ENCODE data around the gene LLGL1. TPM values are rescaled to one million over a fixed set of nuclear protein-coding genes. Genes with fewer than 3 reads are reported as not detected.
A peak's percentile ranks its signal among the peaks of the same experiment; 100 is the strongest.

Gene LLGL1
- total RNA-seq, 1 donor from 2014 or later, result 61.2 TPM

DNA sequence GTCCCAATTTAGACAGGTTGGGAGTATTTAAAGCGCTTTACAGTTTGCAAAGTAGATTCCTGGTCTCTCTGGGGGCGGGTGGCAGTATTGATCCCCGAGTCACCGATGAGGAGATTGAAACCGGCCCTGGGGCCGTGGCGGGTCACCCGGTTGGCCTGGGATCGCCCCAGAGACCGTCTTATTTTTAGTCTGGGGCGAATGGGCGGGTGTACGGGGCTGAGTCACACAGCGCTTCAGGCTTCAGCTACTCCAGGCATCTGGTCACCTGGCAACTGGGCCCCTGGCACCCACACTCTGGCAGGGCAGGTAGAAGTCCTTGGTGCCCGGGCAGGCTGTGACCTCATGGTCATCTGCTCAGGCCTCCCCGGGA, 35.7 kb downstream of the LLGL1 start:
- DNase-seq (ENCODE audit: extremely low spot score, unreplicated experiment), result no peak
- TF ChIP-seq, protein P1, sequence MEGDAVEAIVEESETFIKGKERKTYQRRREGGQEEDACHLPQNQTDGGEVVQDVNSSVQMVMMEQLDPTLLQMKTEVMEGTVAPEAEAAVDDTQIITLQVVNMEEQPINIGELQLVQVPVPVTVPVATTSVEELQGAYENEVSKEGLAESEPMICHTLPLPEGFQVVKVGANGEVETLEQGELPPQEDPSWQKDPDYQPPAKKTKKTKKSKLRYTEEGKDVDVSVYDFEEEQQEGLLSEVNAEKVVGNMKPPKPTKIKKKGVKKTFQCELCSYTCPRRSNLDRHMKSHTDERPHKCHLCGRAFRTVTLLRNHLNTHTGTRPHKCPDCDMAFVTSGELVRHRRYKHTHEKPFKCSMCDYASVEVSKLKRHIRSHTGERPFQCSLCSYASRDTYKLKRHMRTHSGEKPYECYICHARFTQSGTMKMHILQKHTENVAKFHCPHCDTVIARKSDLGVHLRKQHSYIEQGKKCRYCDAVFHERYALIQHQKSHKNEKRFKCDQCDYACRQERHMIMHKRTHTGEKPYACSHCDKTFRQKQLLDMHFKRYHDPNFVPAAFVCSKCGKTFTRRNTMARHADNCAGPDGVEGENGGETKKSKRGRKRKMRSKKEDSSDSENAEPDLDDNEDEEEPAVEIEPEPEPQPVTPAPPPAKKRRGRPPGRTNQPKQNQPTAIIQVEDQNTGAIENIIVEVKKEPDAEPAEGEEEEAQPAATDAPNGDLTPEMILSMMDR (conservative IDR thresholded peaks at IDR 0.05), result no peak
- H3K27ac Mint-ChIP-seq, result peak overlapping the region; percentile 100
- peak overlapping the region; percentile 88 for H3K4me3 Mint-ChIP-seq
- H3K9me3 Mint-ChIP-seq, result no peaks in the 10 kb centered on the region
- no peaks in the 10 kb centered on the region for H3K36me3 Mint-ChIP-seq
- no peaks in the 10 kb centered on the region for H3K27me3 Mint-ChIP-seq
- H3K4me1 Mint-ChIP-seq (ENCODE audit: unreplicated experiment), result peaks cover 10% of the 10 kb centered on the region

DNA sequence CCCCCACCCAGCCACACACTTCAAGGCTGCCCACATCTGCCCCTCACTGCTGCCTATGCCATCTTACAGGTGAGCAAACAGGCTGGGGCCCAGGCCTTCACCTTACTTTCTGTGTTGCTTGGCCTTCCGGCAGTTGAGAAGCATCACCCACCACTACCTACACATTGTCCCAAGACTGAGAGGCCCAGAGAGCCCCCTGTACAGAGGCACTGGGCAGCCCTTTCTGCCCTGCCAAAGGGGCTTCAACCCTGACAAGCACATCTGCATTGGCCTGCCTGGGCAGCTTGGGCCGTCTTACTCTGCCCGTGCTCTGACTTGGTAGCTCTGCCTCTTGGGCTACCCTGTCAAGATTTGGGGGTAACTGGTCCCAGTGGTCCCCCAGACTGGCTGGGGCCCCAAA, 36.2 kb downstream of the LLGL1 start:
- no peak for DNase-seq (ENCODE audit: extremely low spot score, unreplicated experiment)
- Mint-ChIP-seq H3K27me3 (no peaks in the 10 kb centered on the region), H3K9me3 (no peaks in the 10 kb centered on the region), H3K36me3 (no peaks in the 10 kb centered on the region), H3K4me1 (ENCODE audit: unreplicated experiment) (peaks cover 10% of the 10 kb centered on the region), H3K4me3 (peak overlapping the region; percentile 88), H3K27ac (peak overlapping the region; percentile 100)
- TF ChIP-seq, protein P1 (conservative IDR thresholded peaks at IDR 0.05), result no peak

DNA sequence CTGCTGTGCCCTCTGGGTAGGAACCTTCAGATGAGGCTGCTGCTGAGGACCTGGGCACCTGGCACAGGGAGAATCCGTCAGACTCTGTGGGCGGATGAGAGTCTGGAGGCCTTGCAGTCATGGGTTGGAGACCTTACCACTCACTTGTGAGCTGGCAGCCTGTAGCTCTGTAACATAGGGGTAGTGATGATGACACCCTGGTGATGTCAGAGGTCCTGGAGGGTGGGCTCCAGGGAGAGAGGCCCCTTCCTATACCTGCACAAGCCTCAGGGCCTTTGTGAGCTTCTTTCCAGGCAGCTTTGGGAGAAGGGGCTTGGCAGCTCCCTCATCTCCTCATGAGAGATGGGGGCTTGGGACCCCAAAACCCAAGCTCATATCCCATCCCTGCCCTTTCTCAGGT, 36.7 kb downstream of the LLGL1 start:
- H3K4me3 Mint-ChIP-seq, result peak overlapping the region; percentile 88
- H3K27ac Mint-ChIP-seq, result peak overlapping the region; percentile 100
- DNase-seq (ENCODE audit: extremely low spot score, unreplicated experiment), result no peak
- peaks cover 10% of the 10 kb centered on the region for H3K4me1 Mint-ChIP-seq (ENCODE audit: unreplicated experiment)
- no peaks in the 10 kb centered on the region for H3K9me3 Mint-ChIP-seq
- H3K27me3 Mint-ChIP-seq, result no peaks in the 10 kb centered on the region
- no peaks in the 10 kb centered on the region for H3K36me3 Mint-ChIP-seq
- TF ChIP-seq, protein P1 (conservative IDR thresholded peaks at IDR 0.05), result no peak

DNA sequence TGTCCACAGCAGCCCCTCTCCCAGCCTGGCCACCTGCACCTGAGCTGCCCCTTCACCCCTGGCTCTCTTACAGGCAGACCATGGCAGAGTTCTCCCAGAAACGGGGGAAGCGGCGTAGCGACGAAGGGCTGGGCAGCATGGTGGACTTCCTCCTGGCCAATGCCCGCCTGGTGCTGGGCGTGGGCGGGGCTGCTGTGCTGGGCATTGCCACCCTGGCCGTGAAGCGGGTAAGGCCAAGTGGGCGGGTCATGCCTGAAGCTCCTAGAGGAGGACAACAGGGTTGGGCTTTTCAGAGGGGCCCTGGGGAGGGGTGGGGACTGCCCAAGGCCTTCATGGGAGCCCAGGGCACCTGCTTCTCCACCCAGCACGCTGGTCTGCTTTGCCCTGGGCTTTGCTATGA, 37.2 kb downstream of the LLGL1 start:
- TF ChIP-seq, protein P1 (conservative IDR thresholded peaks at IDR 0.05), result no peak
- DNase-seq (ENCODE audit: extremely low spot score, unreplicated experiment), result no peak
- Mint-ChIP-seq H3K9me3 (no peaks in the 10 kb centered on the region), H3K27me3 (no peaks in the 10 kb centered on the region), H3K27ac (no peak overlapping the region), H3K36me3 (no peaks in the 10 kb centered on the region), H3K4me3 (peak overlapping the region; percentile 88), H3K4me1 (ENCODE audit: unreplicated experiment) (peaks cover 10% of the 10 kb centered on the region)

DNA sequence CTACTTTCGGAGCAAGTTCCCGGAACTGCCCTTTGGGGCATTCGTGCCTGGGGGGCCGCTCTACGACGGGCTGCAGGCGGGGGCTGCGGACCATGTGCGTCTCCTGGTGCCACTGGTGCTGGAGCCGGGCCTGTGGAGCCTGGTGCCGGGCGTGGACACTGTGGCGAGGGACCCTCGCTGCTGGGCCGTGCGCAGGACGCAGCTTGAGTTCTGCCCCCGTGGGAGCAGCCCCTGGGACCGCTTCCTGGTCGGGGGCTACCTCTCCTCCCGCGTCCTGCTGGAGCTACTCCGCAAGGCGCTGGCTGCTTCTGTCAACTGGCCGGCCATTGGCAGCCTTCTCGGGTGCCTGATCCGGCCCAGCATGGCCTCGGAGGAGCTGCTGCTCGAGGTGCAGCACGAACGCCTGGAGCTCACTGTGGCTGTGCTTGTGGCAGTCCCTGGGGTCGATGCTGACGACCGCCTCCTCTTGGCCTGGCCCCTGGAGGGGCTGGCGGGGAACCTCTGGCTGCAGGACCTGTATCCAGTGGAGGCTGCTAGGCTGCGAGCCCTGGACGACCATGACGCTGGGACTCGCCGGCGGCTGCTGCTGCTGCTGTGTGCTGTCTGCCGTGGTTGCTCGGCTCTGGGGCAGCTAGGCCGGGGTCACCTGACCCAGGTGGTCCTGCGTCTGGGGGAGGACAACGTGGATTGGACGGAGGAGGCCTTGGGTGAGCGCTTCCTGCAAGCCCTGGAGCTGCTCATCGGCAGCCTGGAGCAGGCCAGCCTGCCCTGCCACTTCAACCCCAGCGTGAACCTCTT, 38.6 kb downstream of the LLGL1 start:
- Mint-ChIP-seq H3K36me3 (no peaks in the 10 kb centered on the region), H3K27ac (no peak overlapping the region), H3K4me1 (ENCODE audit: unreplicated experiment) (peaks cover 16% of the 10 kb centered on the region), H3K9me3 (no peaks in the 10 kb centered on the region), H3K4me3 (no peak overlapping the region), H3K27me3 (no peaks in the 10 kb centered on the region)
- DNase-seq (ENCODE audit: extremely low spot score, unreplicated experiment), result no peak
- TF ChIP-seq, protein P1 (conservative IDR thresholded peaks at IDR 0.05), result no peak

Data from type B pancreatic cell (in vitro differentiated cells).